ENCODE data around the gene RASL10A.

RASL10A gene

GRCh38 chr22:29331658-29332300 is 16.3 kb upstream of the RASL10A start:
- ATAC-seq: no peak
- TF ChIP-seq CREB5 (CRISPR knock-in tag; IDR thresholded peaks at IDR 0.05; ENCODE audit: low read depth) (no peak), OSR1 (CRISPR knock-in tag; IDR thresholded peaks at IDR 0.05) (no peak), ISL1 (CRISPR knock-in tag; IDR thresholded peaks at IDR 0.05) (no peak), ZNF8 (CRISPR knock-in tag; IDR thresholded peaks at IDR 0.05) (no peak), ZNF565 (CRISPR knock-in tag; conservative IDR thresholded peaks at IDR 0.05; ENCODE audit: low read depth) (no peak), CSDC2 (CRISPR knock-in tag; IDR thresholded peaks at IDR 0.05) (no peak), ZC3H10 (CRISPR knock-in tag; IDR thresholded peaks at IDR 0.05) (no peak), ESRRG (CRISPR knock-in tag; IDR thresholded peaks at IDR 0.05) (no peak), GLIS3 (CRISPR knock-in tag; IDR thresholded peaks at IDR 0.05) (no peak), TOX (CRISPR knock-in tag; IDR thresholded peaks at IDR 0.05; ENCODE audit: borderline replicate concordance) (no peak), CSRNP3 (CRISPR knock-in tag; IDR thresholded peaks at IDR 0.05) (no peak), PPARA (CRISPR knock-in tag; IDR thresholded peaks at IDR 0.05; ENCODE audit: borderline replicate concordance) (no peak), ARNTL (CRISPR knock-in tag; IDR thresholded peaks at IDR 0.05; ENCODE audit: borderline replicate concordance, low read depth) (no peak), ZFP30 (CRISPR knock-in tag; IDR thresholded peaks at IDR 0.05) (no peak), RARB (CRISPR knock-in tag; IDR thresholded peaks at IDR 0.05) (no peak)

GRCh38 chr22:29331213-29331612 is 15.7 kb upstream of the RASL10A start:
- no peak for ATAC-seq
- TF ChIP-seq RARB (CRISPR knock-in tag; IDR thresholded peaks at IDR 0.05): no peak
- no peak for TF ChIP-seq ARNTL (CRISPR knock-in tag; IDR thresholded peaks at IDR 0.05; ENCODE audit: borderline replicate concordance, low read depth)
- TF ChIP-seq CSDC2 (CRISPR knock-in tag; IDR thresholded peaks at IDR 0.05): no peak
- TF ChIP-seq ZNF565 (CRISPR knock-in tag; conservative IDR thresholded peaks at IDR 0.05; ENCODE audit: low read depth): no peak
- no peak for TF ChIP-seq ZFP3 (CRISPR knock-in tag; IDR thresholded peaks at IDR 0.05)
- no peak for TF ChIP-seq SNAI2 (CRISPR knock-in tag; IDR thresholded peaks at IDR 0.05)
- no peak for TF ChIP-seq TOX (CRISPR knock-in tag; IDR thresholded peaks at IDR 0.05; ENCODE audit: borderline replicate concordance)
- TF ChIP-seq OSR1 (CRISPR knock-in tag; IDR thresholded peaks at IDR 0.05): no peak
- TF ChIP-seq TCF4 (CRISPR knock-in tag; IDR thresholded peaks at IDR 0.05; ENCODE audit: borderline replicate concordance): no peak
- no peak for TF ChIP-seq POU6F1 (CRISPR knock-in tag; IDR thresholded peaks at IDR 0.05; ENCODE audit: borderline replicate concordance, low read depth)
- TF ChIP-seq CSRNP3 (CRISPR knock-in tag; IDR thresholded peaks at IDR 0.05): no peak
- no peak for TF ChIP-seq ISL1 (CRISPR knock-in tag; IDR thresholded peaks at IDR 0.05)
- no peak for TF ChIP-seq ZNF70 (CRISPR knock-in tag; IDR thresholded peaks at IDR 0.05)
- TF ChIP-seq GLIS3 (CRISPR knock-in tag; IDR thresholded peaks at IDR 0.05): no peak
- TF ChIP-seq TSHZ2 (CRISPR knock-in tag; IDR thresholded peaks at IDR 0.05): no peak
- no peak for TF ChIP-seq PATZ1 (CRISPR knock-in tag; IDR thresholded peaks at IDR 0.05; ENCODE audit: borderline replicate concordance)
- no peak for TF ChIP-seq ESRRG (CRISPR knock-in tag; IDR thresholded peaks at IDR 0.05)
- TF ChIP-seq ZC3H10 (CRISPR knock-in tag; IDR thresholded peaks at IDR 0.05): no peak
